NK-92 (cell line): ENCODE data around the gene SMAD4.
"Not testable (repeated sequence)": the region's sequence is repeated elsewhere in the genome, so short reads cannot be mapped to it uniquely, and the experiment has no call there.

Source experiments
- DNase-seq: peaks from one replicate; lab custom pipeline; 2025; ENCODE audit not compliant: unreplicated experiment; lab: John Stamatoyannopoulos, UW

The SMAD4 gene

GRCh38 chr18:51108330-51108729, 78.3 kb downstream of the SMAD4 start:
- DNase-seq, result no peak

DNA sequence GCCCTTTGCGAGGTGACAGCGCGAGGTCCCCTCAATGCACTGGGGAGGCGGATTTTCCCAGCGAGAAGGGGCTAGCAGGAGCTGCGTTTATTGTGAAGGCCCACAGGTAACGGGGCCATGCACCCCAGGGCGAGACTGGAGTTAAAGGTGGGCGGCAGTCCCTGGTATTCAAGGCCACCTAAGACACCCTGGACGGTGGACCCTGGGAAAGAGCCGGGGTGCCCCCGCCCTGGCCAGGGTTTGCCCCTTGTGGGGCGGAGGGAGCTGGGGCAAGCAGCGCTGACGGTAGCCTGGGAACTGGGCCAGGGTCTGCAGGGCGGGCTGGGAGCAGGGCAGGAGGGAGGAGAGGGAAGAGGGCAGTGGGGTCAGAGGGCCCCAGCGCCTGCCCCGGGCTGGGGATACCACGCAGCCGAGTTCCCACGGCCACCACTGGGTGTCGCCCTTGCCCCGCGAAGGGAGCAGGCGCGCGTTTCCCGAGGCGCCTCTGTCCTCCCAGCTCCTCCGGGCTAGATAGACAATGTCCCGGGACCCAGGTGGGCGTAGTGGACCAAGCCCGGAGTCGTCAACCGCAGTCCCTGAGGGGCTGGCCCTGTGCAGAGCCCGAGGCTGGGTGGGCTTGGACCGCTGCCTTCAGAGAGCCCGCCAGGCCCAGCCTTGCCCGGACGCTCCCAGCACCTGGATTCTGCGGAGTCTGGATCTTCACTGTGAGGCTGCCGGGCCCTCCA, 80.2 kb downstream of the SMAD4 start:
- no peak for DNase-seq

DNA sequence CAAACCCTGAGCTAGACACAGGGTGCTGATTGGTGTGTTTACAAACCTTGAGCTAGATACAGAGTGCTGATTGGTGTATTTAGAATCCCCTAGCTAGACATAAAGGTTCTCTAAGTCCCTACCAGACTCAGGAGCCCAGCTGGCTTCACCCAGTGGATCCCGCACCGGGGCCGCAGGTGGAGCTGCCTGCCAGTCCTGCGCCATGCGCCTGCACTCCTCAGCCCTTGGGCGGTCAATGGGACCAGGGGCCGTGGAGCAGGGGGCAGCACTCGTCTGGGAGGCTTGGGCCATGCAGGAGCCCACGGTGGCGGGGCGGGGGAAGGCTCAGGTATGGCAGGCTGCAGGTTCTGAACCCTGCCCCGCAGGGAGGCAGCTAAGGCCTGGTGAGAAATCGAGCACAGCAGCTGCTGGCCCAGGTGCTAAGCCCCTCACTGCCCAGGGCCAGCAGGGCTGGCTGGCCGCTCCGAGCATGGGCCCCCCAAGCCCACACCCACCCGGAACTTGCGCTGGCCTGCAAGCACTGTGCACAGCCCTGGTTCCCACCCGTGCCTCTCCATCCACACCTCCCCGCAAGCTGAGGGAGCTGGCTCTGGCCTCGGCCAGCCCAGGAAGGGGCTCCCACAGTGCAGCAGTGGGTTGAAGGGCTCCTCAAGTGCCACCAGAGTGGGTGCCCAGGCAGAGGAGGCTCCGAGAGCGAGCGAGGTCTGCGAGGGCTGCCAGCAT, 81.8 kb downstream of the SMAD4 start:
- DNase-seq, result not testable (repeated sequence)

- not testable (repeated sequence) for DNase-seq
Measured at GRCh38 chr18:51116996-51117395, 87.0 kb downstream of the SMAD4 start.

DNA sequence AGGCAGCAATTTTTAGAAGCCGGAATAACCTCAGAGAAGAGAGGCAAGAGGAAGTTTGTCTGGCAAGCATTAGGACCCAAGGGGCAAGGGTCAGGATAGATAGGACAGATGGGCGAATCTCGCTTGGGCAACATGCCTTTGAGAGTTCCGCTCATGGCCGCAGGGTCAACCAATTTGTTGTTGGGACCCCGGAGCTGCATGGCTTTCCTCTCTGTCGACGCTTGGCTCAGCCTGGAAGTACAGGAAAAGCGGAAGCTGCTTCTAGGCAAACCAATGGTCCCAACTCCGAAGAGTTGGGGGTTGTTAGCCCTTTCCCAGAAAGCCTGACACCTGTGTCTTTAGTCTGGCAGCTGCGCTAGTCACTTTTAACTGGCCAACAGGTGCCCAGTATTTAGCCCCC, 89.5 kb downstream of the SMAD4 start:
- not testable (repeated sequence) for DNase-seq

DNA sequence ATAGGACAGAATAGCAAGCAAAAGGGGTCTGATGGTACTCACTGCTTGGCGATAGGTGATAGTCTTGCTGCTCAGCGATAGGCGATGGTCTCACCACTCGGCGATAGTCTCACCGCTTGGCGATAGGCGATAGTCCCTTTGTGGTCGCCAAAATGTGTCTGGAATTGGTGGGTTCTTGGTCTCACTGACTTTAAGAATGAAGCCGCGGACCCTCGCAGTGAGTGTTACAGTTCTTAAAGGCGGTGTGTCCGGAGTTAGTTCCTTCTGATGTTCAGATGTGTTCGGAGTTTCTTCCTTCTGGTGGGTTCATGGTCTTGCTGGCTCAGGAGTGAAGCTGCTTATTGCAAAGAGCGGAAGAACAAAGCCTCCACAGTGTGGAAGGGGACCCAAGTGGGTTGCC, 90.0 kb downstream of the SMAD4 start:
- not testable (repeated sequence) for DNase-seq

GRCh38 chr18:51120809-51121596, 91.0 kb downstream of the SMAD4 start:
- DNase-seq, result no peak

DNA sequence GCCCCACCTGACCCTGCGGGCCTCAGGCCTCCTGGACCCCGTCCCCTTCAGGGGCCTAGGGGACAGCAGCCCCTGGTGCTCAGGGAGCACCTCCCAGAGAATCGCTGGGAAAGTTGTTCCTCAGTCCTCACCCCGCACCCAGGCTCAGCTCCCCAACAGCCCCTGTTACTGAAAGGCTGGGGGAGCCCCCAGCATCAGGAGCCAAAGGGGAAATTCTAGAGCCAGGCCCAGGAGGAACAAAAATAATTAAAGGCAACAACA, 91.5 kb downstream of the SMAD4 start:
- no peak for DNase-seq

DNA sequence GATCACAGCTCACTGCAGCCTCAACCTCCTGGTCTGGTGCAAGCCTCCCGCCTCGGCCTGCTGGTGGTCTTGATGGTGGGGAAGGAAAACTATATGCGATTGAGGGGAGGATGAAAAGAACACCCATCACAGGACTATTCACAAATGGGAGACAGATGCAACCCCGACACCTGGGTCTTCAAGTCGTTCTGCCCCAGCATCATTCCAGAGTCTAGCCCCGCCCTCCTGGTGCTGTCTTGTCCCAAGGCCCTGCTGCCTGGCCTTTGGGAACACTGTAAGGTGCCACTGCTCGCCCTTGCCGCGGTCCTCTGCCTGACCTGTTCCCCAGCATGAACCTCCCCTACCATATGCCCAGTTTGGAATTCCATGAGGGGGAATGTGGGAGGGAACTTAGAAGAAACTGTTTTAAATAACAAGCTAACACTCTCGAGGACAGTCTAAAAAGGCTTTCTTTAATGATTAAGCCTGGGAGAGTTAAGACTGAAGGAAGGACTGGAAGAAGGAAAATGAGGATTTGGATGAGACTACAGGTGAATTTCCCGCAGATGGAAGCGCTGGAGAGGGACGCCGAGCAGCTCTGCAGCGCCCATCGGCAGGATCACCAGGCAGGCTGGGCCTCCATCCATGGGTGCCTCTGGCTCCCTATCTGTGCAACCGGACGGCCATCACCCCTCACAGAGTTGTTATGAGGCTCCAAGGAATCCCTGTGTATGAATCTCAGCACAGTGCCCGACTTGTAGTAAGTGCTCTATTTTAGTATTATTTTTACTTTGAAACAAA, 92.4 kb downstream of the SMAD4 start:
- DNase-seq, result no peak

DNA sequence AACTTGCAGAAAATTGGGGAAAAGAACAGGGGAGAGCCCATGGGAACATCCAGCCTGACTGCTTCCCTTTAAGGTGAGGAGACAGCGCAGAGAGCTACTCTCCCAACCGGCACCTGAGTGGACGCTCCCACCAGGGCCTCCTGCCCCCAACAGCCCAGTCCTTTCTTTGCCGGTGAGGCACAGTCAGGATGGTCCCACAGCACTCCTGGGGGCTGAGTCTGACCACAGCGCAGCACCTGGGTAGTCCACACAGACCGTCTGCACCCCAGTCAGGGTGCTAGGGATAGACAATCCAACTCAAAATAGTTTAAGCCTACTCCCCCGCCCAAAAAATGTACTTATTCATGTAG, 93.0 kb downstream of the SMAD4 start:
- no peak for DNase-seq

GRCh38 chr18:51123481-51123880, 93.5 kb downstream of the SMAD4 start:
- no peak for DNase-seq

DNA sequence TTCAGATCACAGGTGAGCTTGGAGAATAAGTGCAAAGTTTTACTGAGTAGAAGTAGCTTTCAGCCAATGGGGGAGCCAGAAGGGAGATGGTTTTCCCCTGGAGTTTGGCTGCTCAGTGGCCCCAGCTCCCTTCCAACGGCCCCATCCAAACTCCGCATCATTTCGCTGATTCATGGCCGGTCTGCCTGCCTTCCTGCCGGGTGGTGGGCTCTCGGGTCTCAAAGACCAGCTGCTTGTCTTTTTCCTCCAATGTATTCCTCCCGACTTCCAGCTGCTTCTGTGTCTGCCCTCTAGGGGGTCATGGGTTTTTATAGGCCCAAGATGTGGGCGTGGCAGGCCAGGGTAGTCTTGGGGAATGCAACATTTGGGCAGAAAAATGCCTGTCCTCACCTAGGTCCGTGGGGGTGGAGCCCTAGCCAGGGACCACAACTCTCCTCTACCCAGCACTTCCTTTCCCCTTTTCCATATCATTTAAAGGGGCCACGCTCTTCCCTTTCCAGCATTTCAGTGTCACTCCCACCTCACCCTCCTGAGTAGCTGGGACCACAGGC, 94.0 kb downstream of the SMAD4 start:
- no peak for DNase-seq

DNA sequence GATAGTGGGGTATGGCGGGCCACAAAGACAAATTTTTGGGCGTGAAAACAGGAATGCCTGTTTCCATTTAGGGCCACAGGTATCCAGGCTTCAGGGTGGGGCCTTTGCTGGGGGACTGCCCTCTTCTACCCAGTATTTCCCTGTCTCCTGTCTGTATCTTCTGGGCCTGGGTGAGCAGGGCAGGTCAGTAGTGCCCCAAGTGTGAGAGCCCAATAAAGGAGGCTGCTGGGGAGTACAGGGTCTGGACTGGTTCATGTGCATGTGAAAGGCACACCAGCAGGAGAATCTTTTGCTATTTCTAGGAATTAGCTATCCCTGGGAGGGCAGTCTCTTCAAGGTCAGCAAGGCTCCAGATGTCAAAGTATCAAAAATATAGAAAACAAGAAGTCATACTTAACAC, 96.0 kb downstream of the SMAD4 start:
- DNase-seq, result no peak

DNA sequence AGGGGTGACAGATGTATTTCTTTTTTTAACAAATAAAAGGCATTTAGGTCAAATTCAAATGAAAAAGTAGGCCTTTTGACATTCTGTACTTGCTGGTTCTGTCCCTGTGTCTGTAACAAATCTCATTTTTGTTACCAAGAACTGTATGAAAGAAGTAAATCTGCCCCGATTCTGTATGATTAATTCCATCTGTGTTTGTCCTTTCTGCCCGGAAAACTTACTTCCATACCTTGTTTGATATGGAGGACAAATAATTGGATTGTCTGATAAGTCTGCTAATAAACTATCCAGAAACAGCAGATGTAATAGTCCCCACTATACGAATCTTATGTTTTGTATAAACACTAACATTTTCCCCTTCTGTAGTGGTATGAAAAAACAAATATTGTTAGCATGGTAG, 97.7 kb downstream of the SMAD4 start:
- no peak for DNase-seq

DNA sequence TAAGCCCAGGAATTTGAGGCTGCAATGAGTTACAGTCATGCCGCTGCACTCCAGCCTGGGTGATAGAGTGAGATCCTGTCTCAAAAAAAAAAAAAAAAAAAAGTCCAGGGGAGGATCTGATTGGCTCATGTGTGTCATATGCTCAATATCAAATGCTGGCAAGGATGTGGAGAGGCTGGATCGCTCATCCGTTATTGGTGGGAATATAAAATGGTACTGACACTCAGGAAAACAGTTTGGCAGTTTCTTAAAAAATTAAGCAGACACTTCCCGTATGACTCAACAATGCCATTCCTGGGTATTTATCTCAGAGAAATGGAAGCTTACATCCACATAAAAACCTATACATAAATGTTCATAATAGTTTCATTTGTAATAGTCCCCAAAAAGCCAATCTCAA, 98.5 kb downstream of the SMAD4 start:
- no peak for DNase-seq

- no peak for DNase-seq
Measured at GRCh38 chr18:51132256-51132935, 102.4 kb downstream of the SMAD4 start.

DNA sequence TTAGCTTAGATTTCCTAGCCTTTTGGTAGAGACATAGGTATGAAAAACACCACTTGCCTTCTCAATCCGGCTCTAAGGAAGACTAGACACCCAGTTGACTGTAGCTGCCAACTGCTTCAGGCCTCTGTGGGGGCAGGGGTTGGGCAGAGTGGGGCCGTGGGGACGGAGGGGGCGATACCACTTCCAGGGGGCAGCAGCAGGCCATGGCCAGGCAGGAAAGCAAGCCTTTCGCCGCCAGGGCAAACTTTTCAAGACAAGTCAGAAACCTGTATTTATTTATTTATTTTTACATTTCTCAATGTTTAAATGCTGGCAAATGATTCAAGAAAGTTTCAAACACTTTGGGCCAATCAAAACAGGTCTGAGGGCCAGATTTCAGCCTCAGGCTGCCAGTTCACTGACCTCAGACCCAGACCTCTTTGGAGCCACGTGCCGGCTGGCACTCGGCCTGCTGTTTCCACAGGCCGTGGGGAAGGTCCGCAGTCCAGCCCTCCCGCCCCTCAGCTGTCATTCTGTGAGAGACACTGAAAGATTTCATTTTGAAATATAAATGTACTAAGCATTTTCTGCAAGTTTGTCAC, 103.7 kb downstream of the SMAD4 start:
- no peak for DNase-seq
